PC-3 (cell line): ENCODE data around the gene BMPER. TPM values are rescaled to one million over a fixed set of nuclear protein-coding genes. Genes with fewer than 3 reads are reported as not detected.

Experiments
- ATAC-seq: fragments of 200-7000 bp; cut with Tn5 transposase; 2 replicates; pipeline ENCODE4 v1.9.1; 2020; ENCODE audit warnings: mild to moderate bottlenecking, moderate library complexity
- BruUV-seq: library from RNA; stranded (reverse); fragments of 400-500 nt; replicated peaks from 2 replicates; lab custom pipeline; 2021; lab: Mats Ljungman, UMichigan
- CTCF ChIA-PET: fragments of 300-600 bp; sonication (Branson Sonifier 250); formaldehyde crosslinking; loops from one replicate; lab custom pipeline; 2022; ENCODE audit warnings: antibody characterized with exemption; lab: Charles Lee
- POLR2A ChIA-PET: fragments of 300-600 bp; sonication (Branson Sonifier 250); formaldehyde crosslinking; loops from one replicate; lab custom pipeline; 2022; ENCODE audit warnings: antibody characterized with exemption; ENCODE audit not compliant: unreplicated experiment; lab: Charles Lee
- DNase-seq: peaks from one replicate; pipeline ENCODE4 v3.0.0-alpha.2; 2015
- H2AFZ ChIP-seq: fragments of 300-600 bp; sonication (generic); 2 replicates; pipeline ENCODE4 v1.6.0; 2016; ENCODE audit warnings: antibody characterized with exemption, low read length
- H3F3A ChIP-seq: fragments of 300-600 bp; sonication (generic); one replicate; pipeline ENCODE4 v1.6.0; 2017; ENCODE audit warnings: antibody characterized with exemption, low read length, control low read depth, mild to moderate bottlenecking; ENCODE audit not compliant: unreplicated experiment
- H3K27ac ChIP-seq: fragments of 300-600 bp; sonication (generic); 2 replicates; pipeline ENCODE4 v1.5.1; 2016; ENCODE audit warnings: mild to moderate bottlenecking, low read length
- H3K27me3 ChIP-seq: fragments of 300-600 bp; sonication (generic); 2 replicates; pipeline ENCODE4 v1.6.1; 2016; ENCODE audit warnings: low read length, mixed read lengths
- H3K36me3 ChIP-seq: fragments of 300-600 bp; sonication (generic); 2 replicates; pipeline ENCODE4 v1.6.1; 2016; ENCODE audit warnings: low read depth, mixed run types, low read length, mixed read lengths
- H3K4me1 ChIP-seq: fragments of 300-600 bp; sonication (generic); 2 replicates; pipeline ENCODE4 v1.5.1; 2016; ENCODE audit warnings: low read length; ENCODE audit not compliant: insufficient read depth
- H3K4me2 ChIP-seq: fragments of 300-600 bp; sonication (generic); 2 replicates; pipeline ENCODE4 v1.6.0; 2016; ENCODE audit warnings: low read length
- H3K4me3 ChIP-seq: fragments of 300-600 bp; sonication (generic); 2 replicates; pipeline ENCODE4 v1.5.1; 2016; ENCODE audit warnings: mild to moderate bottlenecking, low read length, mixed read lengths
- H3K79me2 ChIP-seq: fragments of 300-600 bp; sonication (generic); 2 replicates; pipeline ENCODE4 v1.6.1; 2017; ENCODE audit warnings: low read length, mixed read lengths
- H3K9ac ChIP-seq: fragments of 300-600 bp; sonication (generic); 2 replicates; pipeline ENCODE4 v1.6.0; 2016; ENCODE audit warnings: mild to moderate bottlenecking, low read length
- H3K9me2 ChIP-seq: fragments of 300-600 bp; sonication (generic); replicated peaks from 2 replicates; pipeline ENCODE4 v1.6.1; 2016; ENCODE audit warnings: mixed run types, low read length, mixed read lengths
- H3K9me3 ChIP-seq: fragments of 300-600 bp; sonication (generic); 2 replicates; pipeline ENCODE4 v1.6.1; 2016; ENCODE audit warnings: low read length, mixed read lengths
- H4K20me1 ChIP-seq: fragments of 300-600 bp; sonication (generic); 2 replicates; pipeline ENCODE4 v1.6.1; 2016; ENCODE audit warnings: low read length, mixed read lengths
- EZH2 ChIP-seq: fragments of 300-600 bp; sonication (generic); IDR thresholded peaks from one replicate; pipeline ENCODE4 v1.6.1; 2017; ENCODE audit warnings: antibody characterized with exemption, mild to moderate bottlenecking, low read length; ENCODE audit not compliant: unreplicated experiment
- EZH2phosphoT487 ChIP-seq: fragments of 300-600 bp; sonication (generic); IDR thresholded peaks from 2 replicates; pipeline ENCODE4 v1.6.1; 2018; ENCODE audit warnings: mild to moderate bottlenecking, antibody characterized with exemption, low read length, borderline replicate concordance
- intact Hi-C: fragments of 100-400 bp; cut with micrococcal nuclease; formaldehyde crosslinking; loops from 2 replicates; pipeline ENCODE4 v1.9.0; 2023
- total RNA-seq: library from RNA; depleted of rRNA; stranded (reverse); fragments of >200 nt; gene quantifications from 2 replicates; pipeline ENCODE4 v1.2.3, GENCODE V29; 2014
- TF ChIP-seq, protein P1 (sequence below): fragments of 300-600 bp; sonication (generic); conservative IDR thresholded peaks from 2 replicates; pipeline ENCODE4 v1.5.1; 2017; ENCODE audit warnings: antibody characterized with exemption, low read depth, mild to moderate bottlenecking, low read length

Gene BMPER
- total RNA-seq, 1 experiment from 2014 or later = 0.11 TPM

- no peak overlapping the region for H3K4me2 ChIP-seq
- H3K27me3 ChIP-seq = peaks cover 19% of the 10 kb centered on the region
- intact Hi-C loops = no loop called here
- H2AFZ ChIP-seq = no peak overlapping the region
- H3K9ac ChIP-seq = no peak overlapping the region
- no peaks in the 10 kb centered on the region for H3K4me1 ChIP-seq
- ATAC-seq (no peak), DNase-seq (peak; percentile 63)
- no peaks in the 10 kb centered on the region for H3F3A ChIP-seq
- H3K9me2 ChIP-seq = no peaks in the 10 kb centered on the region
- no peak for TF ChIP-seq EZH2
- TF ChIP-seq, protein P1, sequence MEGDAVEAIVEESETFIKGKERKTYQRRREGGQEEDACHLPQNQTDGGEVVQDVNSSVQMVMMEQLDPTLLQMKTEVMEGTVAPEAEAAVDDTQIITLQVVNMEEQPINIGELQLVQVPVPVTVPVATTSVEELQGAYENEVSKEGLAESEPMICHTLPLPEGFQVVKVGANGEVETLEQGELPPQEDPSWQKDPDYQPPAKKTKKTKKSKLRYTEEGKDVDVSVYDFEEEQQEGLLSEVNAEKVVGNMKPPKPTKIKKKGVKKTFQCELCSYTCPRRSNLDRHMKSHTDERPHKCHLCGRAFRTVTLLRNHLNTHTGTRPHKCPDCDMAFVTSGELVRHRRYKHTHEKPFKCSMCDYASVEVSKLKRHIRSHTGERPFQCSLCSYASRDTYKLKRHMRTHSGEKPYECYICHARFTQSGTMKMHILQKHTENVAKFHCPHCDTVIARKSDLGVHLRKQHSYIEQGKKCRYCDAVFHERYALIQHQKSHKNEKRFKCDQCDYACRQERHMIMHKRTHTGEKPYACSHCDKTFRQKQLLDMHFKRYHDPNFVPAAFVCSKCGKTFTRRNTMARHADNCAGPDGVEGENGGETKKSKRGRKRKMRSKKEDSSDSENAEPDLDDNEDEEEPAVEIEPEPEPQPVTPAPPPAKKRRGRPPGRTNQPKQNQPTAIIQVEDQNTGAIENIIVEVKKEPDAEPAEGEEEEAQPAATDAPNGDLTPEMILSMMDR = peak; percentile 70
- ChIA-PET CTCF (no interaction called here), POLR2A (no interaction called here)
- no peaks in the 10 kb centered on the region for H4K20me1 ChIP-seq
- no peak overlapping the region for H3K27ac ChIP-seq
- H3K4me3 ChIP-seq = no peak overlapping the region
- BruUV-seq = no TSS peak
- no peaks in the 10 kb centered on the region for H3K79me2 ChIP-seq
- no peaks in the 10 kb centered on the region for H3K9me3 ChIP-seq
- no peaks in the 10 kb centered on the region for H3K36me3 ChIP-seq
These were observed 186.1 kb downstream of the BMPER start for GRCh38 chr7:34091321-34091917.

DNA sequence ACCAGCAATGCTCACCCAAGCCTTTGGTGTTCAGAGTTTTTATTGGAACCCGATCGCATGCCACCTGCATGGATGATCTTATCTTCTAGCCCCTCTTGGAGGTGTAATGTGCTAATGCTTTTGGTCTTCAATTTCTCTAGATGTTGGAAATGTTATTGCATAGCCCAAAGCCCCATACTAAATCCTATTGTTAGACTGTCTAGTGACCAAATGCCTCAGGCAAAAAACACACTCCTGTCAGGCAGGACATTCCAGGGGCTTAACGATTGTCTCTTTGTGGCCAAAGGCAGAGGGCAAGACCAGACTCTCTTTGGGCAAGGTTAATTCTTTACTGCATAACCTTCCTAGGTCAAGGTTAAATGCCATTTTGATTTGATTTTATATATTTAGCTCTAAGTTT lies 187.9 kb downstream of the BMPER start:
- H3K4me1 ChIP-seq = no peaks in the 10 kb centered on the region
- DNase-seq (no peak), ATAC-seq (no peak)
- ChIA-PET CTCF (no interaction called here), POLR2A (no interaction called here)
- no TSS peak for BruUV-seq
- no peak overlapping the region for H2AFZ ChIP-seq
- no peaks in the 10 kb centered on the region for H3K79me2 ChIP-seq
- H3K9me2 ChIP-seq = no peaks in the 10 kb centered on the region
- H4K20me1 ChIP-seq = no peaks in the 10 kb centered on the region
- H3K9me3 ChIP-seq = no peaks in the 10 kb centered on the region
- intact Hi-C loops = no loop called here
- no peaks in the 10 kb centered on the region for H3F3A ChIP-seq
- TF ChIP-seq EZH2 = no peak
- no peak for TF ChIP-seq EZH2phosphoT487
- TF ChIP-seq, protein P1 = no peak
- H3K4me3 ChIP-seq = no peak overlapping the region
- H3K4me2 ChIP-seq = no peak overlapping the region
- no peak overlapping the region for H3K27ac ChIP-seq
- no peaks in the 10 kb centered on the region for H3K36me3 ChIP-seq
- H3K9ac ChIP-seq = no peak overlapping the region
- peaks cover 19% of the 10 kb centered on the region for H3K27me3 ChIP-seq

DNA sequence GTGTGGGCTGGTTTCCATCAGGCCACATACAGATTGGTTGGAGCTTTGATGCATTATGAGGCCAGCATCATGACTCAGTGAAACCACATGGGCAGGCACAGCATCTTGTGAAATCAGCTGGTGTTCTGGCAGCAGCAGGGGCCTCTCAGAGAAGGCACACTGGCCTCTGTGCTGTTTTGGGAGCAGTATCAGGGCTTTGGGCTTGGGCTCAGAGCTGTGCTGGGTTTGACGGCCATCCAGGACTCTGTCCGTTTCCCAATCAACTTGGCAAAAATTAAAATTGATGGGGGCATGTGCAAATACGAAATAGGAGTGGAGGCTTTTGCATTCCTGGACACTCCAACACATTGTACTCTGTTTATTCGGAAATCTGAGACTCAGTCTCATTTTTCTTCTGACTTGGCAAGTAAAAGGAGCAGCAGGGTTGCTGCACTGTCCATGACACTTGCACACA lies 190.9 kb downstream of the BMPER start:
- Histone ChIP-seq H3K9me3 (no peaks in the 10 kb centered on the region), H3K27ac (no peak overlapping the region), H3K27me3 (peaks cover 11% of the 10 kb centered on the region; the same call in 1 of the 2 replicates), H3K4me3 (no peak overlapping the region), H3K79me2 (no peaks in the 10 kb centered on the region), H4K20me1 (no peaks in the 10 kb centered on the region), H3K9ac (no peak overlapping the region), H3K4me2 (no peak overlapping the region), H3K36me3 (no peaks in the 10 kb centered on the region), H2AFZ (no peak overlapping the region), H3K4me1 (no peaks in the 10 kb centered on the region), H3K9me2 (no peaks in the 10 kb centered on the region), H3F3A (no peaks in the 10 kb centered on the region)
- ChIA-PET POLR2A (no interaction called here), CTCF (no interaction called here)
- BruUV-seq = no TSS peak
- intact Hi-C loops = no loop called here
- peak; percentile 6 for DNase-seq
- no peak for ATAC-seq
- TF ChIP-seq EZH2 = no peak
- TF ChIP-seq, protein P1 = no peak
- TF ChIP-seq EZH2phosphoT487 = no peak
